GM12801 (cell line): ENCODE measurements around the gene ZC3HAV1.

Source experiments
- CTCF ChIP-seq: IDR thresholded peaks from one replicate; pipeline ENCODE4 v1.5.1; 2011; ENCODE audit warnings: control low read depth; ENCODE audit not compliant: insufficient read length; ENCODE audit errors: extremely low read depth

ZC3HAV1 gene

DNA sequence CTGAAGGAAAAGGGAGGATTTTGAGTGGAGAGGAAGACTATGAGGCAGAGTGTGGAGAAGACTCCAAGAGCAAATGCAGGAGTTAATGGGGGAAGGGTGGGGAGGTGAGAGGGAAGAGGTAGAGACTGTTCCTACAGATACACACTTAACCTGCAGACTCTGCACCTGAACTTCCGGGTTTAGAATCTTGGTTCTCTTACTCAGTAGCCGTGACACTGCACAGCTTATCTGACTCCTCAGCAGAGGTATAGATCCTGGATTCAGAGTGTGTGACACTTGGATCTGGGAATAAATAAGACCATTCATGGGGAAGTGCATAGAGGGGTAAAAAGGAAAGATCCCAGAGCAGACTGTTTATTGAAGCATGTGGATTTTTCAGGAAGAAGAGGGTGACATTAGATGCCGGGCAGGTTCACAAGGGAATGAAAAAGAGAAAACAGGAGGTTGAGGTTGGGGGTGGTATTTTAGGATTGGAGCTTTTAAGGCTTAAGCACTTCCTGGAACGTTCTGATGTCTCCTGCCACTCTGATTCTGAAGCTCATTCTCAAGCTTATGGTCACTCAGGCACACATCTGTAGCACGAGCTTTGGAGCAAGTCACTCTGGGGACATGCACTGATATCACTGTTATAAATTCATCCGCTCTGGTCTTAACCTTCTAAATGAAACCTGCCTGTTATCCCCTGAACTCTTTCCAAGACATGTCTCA, 68.0 kb downstream of the ZC3HAV1 start:
- TF ChIP-seq CTCF: no peak

DNA sequence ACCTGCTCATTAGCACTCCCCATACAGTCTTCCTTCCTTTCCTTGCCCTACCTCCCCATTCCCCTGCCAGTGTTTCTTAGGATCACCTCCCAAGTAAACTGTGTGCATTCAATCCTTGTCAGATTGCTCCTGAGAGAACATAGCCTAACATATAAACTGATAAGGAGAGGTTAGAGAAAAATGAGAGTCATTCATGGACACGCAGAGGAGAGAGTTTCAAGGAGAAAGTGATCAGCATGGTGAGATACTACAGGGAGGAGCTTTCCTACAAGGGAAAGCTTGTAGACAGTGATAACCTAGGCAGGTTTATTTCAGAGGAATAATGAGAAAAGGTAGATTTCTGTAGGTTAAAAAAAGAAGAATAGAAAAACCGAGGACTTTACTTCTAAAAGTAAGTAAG, 70.8 kb downstream of the ZC3HAV1 start:
- TF ChIP-seq CTCF: no peak

- TF ChIP-seq CTCF: no peak
Observed at GRCh38 chr7:139036901-139037300, 72.6 kb downstream of the ZC3HAV1 start.

DNA sequence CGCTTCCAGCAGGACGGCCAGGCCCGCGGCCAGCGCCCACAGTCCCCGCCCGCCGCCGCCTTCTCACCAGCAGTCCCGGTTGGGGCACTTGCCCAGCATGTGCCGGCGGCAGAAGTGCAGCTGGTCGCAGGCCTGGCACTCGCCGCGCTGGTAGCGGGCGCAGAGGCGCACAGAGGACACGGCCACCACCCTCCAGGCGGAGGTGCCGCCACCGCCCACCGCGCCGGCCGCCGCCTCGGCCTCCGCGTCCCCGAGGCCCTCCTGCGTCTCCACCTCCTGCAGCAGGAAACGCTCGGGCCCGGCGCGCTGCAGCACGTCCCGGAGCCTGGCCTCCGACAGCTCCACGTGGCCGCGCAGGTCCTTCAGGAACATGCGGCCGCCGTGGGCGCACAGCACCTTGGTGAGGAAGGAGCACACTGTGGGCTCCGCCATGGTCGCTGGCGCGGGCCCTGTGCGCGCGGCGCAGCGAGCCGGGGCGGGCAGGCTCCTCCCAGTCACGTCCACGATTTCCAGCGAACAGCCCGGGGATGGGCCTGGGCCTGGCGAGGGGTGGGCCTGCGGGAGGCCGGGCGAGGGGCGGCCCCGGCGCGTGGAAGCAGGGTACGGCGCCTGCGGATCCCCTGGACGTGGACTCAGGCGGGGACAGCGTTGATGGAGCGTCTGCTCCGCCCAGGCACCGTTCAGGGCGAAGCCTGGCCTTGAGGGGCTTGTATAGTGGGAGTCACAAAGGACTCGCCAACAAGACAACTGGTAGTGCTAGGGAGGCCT, 73.8 kb downstream of the ZC3HAV1 start, which contains the start of gene ZC3HAV1L:
Gene ZC3HAV1L (minus strand): TSS at position 457 of the 768 bp plus-strand sequence. CDS start 25 bp downstream, at position 432.
- TF ChIP-seq CTCF: no peak

GRCh38 chr7:139034855-139035585, 74.5 kb downstream of the ZC3HAV1 start:
- TF ChIP-seq CTCF: no peak

GRCh38 chr7:139034336-139034735, 75.2 kb downstream of the ZC3HAV1 start:
- no peak for TF ChIP-seq CTCF
